Measurements from ENCODE around the gene WDR59. TPM values are rescaled to one million over a fixed set of nuclear protein-coding genes. Genes with fewer than 3 reads are reported as not detected.
"Not testable (repeated sequence)": the region's sequence is repeated elsewhere in the genome, so short reads cannot be mapped to it uniquely, and the experiment has no call there.

Gene WDR59
- total RNA-seq, 3 donors from 2014 or later = 21.8 to 61.0 (median 43.6) TPM

- no peaks in the 10 kb centered on the region for H3K27me3 ChIP-seq
Measured at GRCh38 chr16:74846714-74847113, 138.2 kb downstream of the WDR59 start.

GRCh38 chr16:74844041-74844980 lies 140.6 kb downstream of the WDR59 start:
- intact Hi-C loops (cut with DNase I; ENCODE audit: low total_unique reads) = no loop called here
- Histone ChIP-seq H3K27me3 (no peaks in the 10 kb centered on the region), H3K4me3 (no peak overlapping the region), H3K4me1 (no peaks in the 10 kb centered on the region), H3K27ac (no peak overlapping the region), H3K9me3 (no peaks in the 10 kb centered on the region), H3K36me3 (no peaks in the 10 kb centered on the region)
- no peak for TF ChIP-seq CTCF (IDR thresholded peaks at IDR 0.05)
- no peak for TF ChIP-seq POLR2AphosphoS5 (IDR thresholded peaks at IDR 0.05)
- no peak for TF ChIP-seq POLR2A (IDR thresholded peaks at IDR 0.05)
- no peak for DNase-seq (ENCODE audit: low spot score in 2 of 2)

More at GRCh38 chr16:74846714-74847113, 138.2 kb downstream of the WDR59 start:
- H3K4me3 ChIP-seq = no peak overlapping the region
- H3K27ac ChIP-seq = no peak overlapping the region
- no peaks in the 10 kb centered on the region for H3K9me3 ChIP-seq
- TF ChIP-seq POLR2A (IDR thresholded peaks at IDR 0.05) (no peak), POLR2AphosphoS5 (IDR thresholded peaks at IDR 0.05) (no peak), CTCF (IDR thresholded peaks at IDR 0.05) (no peak)
- intact Hi-C loops (cut with DNase I; ENCODE audit: low total_unique reads) = no loop called here
- no peaks in the 10 kb centered on the region for H3K4me1 ChIP-seq
- no peaks in the 10 kb centered on the region for H3K36me3 ChIP-seq
- DNase-seq (ENCODE audit: low spot score in 2 of 2) = no peak

GRCh38 chr16:74843381-74844035 lies 141.4 kb downstream of the WDR59 start:
- H3K27ac ChIP-seq; H3K4me3 ChIP-seq; intact Hi-C loops (cut with DNase I; ENCODE audit: low total_unique reads); H3K36me3 ChIP-seq; H3K4me1 ChIP-seq; H3K9me3 ChIP-seq; H3K27me3 ChIP-seq: not testable (repeated sequence)
- DNase-seq (ENCODE audit: low spot score in 2 of 2) = peak in 1 of 2 donors; percentile 37

GRCh38 chr16:74842413-74842812 lies 142.5 kb downstream of the WDR59 start:
- Histone ChIP-seq H3K27ac (no peak overlapping the region), H3K4me1 (no peaks in the 10 kb centered on the region), H3K27me3 (no peaks in the 10 kb centered on the region), H3K9me3 (no peaks in the 10 kb centered on the region), H3K4me3 (no peak overlapping the region), H3K36me3 (no peaks in the 10 kb centered on the region)
- intact Hi-C loops (cut with DNase I; ENCODE audit: low total_unique reads) = no loop called here
- no peak for TF ChIP-seq CTCF (IDR thresholded peaks at IDR 0.05)
- no peak for TF ChIP-seq POLR2AphosphoS5 (IDR thresholded peaks at IDR 0.05)
- TF ChIP-seq POLR2A (IDR thresholded peaks at IDR 0.05) = no peak
- DNase-seq (ENCODE audit: low spot score in 2 of 2) = no peak

- no peaks in the 10 kb centered on the region for H3K9me3 ChIP-seq
- H3K4me1 ChIP-seq = no peaks in the 10 kb centered on the region
- DNase-seq (ENCODE audit: low spot score in 2 of 2) = no peak
- no peak overlapping the region for H3K4me3 ChIP-seq
- no peak overlapping the region for H3K27ac ChIP-seq
- H3K36me3 ChIP-seq = no peaks in the 10 kb centered on the region
- H3K27me3 ChIP-seq = no peaks in the 10 kb centered on the region
- intact Hi-C loops (cut with DNase I; ENCODE audit: low total_unique reads) = no loop called here
- TF ChIP-seq CTCF (IDR thresholded peaks at IDR 0.05) = no peak
Measured at GRCh38 chr16:74841904-74842303, 143.0 kb downstream of the WDR59 start.
